ENCODE results near the gene PLPP1. TPM values are rescaled to one million over a fixed set of nuclear protein-coding genes. Genes with fewer than 3 reads are reported as not detected.

PLPP1 gene
- total RNA-seq, 1 experiment from 2014 or later = 10.5 TPM

DNA sequence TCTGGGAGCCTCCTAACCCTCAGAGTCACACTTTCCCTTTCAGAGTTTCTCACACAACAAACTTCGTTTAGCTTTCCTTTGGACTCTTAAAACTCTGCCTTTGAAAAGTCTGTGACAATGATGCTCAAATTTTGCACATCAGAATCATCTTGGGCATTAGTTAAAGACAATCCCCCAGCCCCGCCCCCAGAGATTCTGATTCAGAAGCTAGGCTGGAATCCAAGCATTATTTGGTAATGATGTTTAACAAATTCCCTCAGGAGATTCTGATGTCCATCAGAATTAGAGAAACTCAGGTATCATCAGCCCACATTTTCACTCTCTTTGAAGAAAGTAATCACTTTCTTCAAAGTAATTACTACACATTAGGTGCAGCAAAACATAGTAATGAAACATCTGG lies 9.6 kb upstream of the PLPP1 start:
- H3K4me2 ChIP-seq (ENCODE audit: low read length) = no peak overlapping the region
- no peak for DNase-seq (ENCODE audit: low read depth, low spot score)
- H4K20me1 ChIP-seq (ENCODE audit: insufficient read depth) = no peaks in the 10 kb centered on the region
- H3K4me1 ChIP-seq (ENCODE audit: control insufficient read depth in 1 of 2, insufficient read depth in 2 of 2, low read length in 2 of 2) = peaks cover 0 to 7% of the 10 kb centered on the region in 2 experiments; a peak in 2 of 4 replicates
- no peak overlapping the region for H3K27ac ChIP-seq (ENCODE audit: low read depth, low read length)
- POLR2A ChIA-PET = no interaction called here
- no peaks in the 10 kb centered on the region for H3K27me3 ChIP-seq (ENCODE audit: insufficient read depth, low read length)
- no peaks in the 10 kb centered on the region for H3K36me3 ChIP-seq (ENCODE audit: control insufficient read depth in 1 of 2, insufficient read depth in 2 of 2, low read length in 2 of 2)
- H2AFZ ChIP-seq (ENCODE audit: low read depth, low read length, poor library complexity, severe bottlenecking) = peak overlapping the region; percentile 42
- no peaks in the 10 kb centered on the region for H3K9me3 ChIP-seq (ENCODE audit: control insufficient read depth in 1 of 2, insufficient read depth in 1 of 2, low read depth in 1 of 2, low read length in 2 of 2)
- H3K79me2 ChIP-seq (ENCODE audit: insufficient read depth, low read length) = no peaks in the 10 kb centered on the region
- TF ChIP-seq ZBTB33 (IDR thresholded peaks at IDR 0.05; ENCODE audit: extremely low read depth, insufficient replicate concordance, low read length) = no peak
- no peak for TF ChIP-seq RAD21 (IDR thresholded peaks at IDR 0.05; ENCODE audit: low read depth)
- TF ChIP-seq ZFX (IDR thresholded peaks at IDR 0.05) = no peak
- TF ChIP-seq SP1 (IDR thresholded peaks at IDR 0.05; ENCODE audit: low read depth) = no peak
- TF ChIP-seq ZNF274 (IDR thresholded peaks at IDR 0.05; ENCODE audit: low read depth, low read length) = no peak
- TF ChIP-seq FOSL1 (IDR thresholded peaks at IDR 0.05; ENCODE audit: low read depth) = no peak
- TF ChIP-seq ELF1 (IDR thresholded peaks at IDR 0.05; ENCODE audit: borderline replicate concordance, low read depth) = no peak
- no peak for TF ChIP-seq EZH2phosphoT487 (IDR thresholded peaks at IDR 0.05; ENCODE audit: borderline replicate concordance)
- ATAC-seq = no peak
- no TSS peak for BruUV-seq (replicated peaks)
- H3K4me3 ChIP-seq (replicated peaks in 1 of 2; ENCODE audit: low read depth in 1 of 2, low read length in 2 of 2) = no peak overlapping the region
- intact Hi-C loops (cut with micrococcal nuclease) = no loop called here
- CTCF ChIA-PET = no interaction called here
- RAD21 ChIA-PET (ENCODE audit: low non-redundant PET in 1 of 2, low total read pairs in 2 of 2, uncharacterized antibody in 2 of 2, unreplicated experiment in 2 of 2) = no interaction called here
- no peaks in the 10 kb centered on the region for H3K9me2 ChIP-seq (ENCODE audit: insufficient read depth)
- H3K9ac ChIP-seq (ENCODE audit: low read length) = no peak overlapping the region

- H3K4me1 ChIP-seq (ENCODE audit: control insufficient read depth in 1 of 2, insufficient read depth in 2 of 2, low read length in 2 of 2) = no peaks in the 10 kb centered on the region; a peak in 1 of 4 replicates
- H3K4me3 ChIP-seq (replicated peaks in 1 of 2; ENCODE audit: low read depth in 1 of 2, low read length in 2 of 2) = no peak overlapping the region
- RAD21 ChIA-PET (ENCODE audit: low non-redundant PET in 1 of 2, low total read pairs in 2 of 2, uncharacterized antibody in 2 of 2, unreplicated experiment in 2 of 2) = no interaction called here
- H3K27me3 ChIP-seq (ENCODE audit: insufficient read depth, low read length) = no peaks in the 10 kb centered on the region
- no TSS peak for BruUV-seq (replicated peaks)
- no peak overlapping the region for H3K4me2 ChIP-seq (ENCODE audit: low read length)
- H3K27ac ChIP-seq (ENCODE audit: low read depth, low read length) = no peak overlapping the region
- no peak for TF ChIP-seq POLR2AphosphoS5 (IDR thresholded peaks at IDR 0.05; ENCODE audit: low read depth, low read length)
- TF ChIP-seq SIN3A (IDR thresholded peaks at IDR 0.05; ENCODE audit: low read depth) = no peak
- no peaks in the 10 kb centered on the region for H3K79me2 ChIP-seq (ENCODE audit: insufficient read depth, low read length)
- POLR2A ChIA-PET = no interaction called here
- H3K9ac ChIP-seq (ENCODE audit: low read length) = no peak overlapping the region
- H3K9me3 ChIP-seq (ENCODE audit: control insufficient read depth in 1 of 2, insufficient read depth in 1 of 2, low read depth in 1 of 2, low read length in 2 of 2) = no peaks in the 10 kb centered on the region
- no peaks in the 10 kb centered on the region for H3K36me3 ChIP-seq (ENCODE audit: control insufficient read depth in 1 of 2, insufficient read depth in 2 of 2, low read length in 2 of 2)
- CTCF ChIA-PET = no interaction called here
- ATAC-seq (no peak), DNase-seq (ENCODE audit: low read depth, low spot score) (no peak)
- H3K9me2 ChIP-seq (ENCODE audit: insufficient read depth) = no peaks in the 10 kb centered on the region
- peak overlapping the region; percentile 16 for H2AFZ ChIP-seq (ENCODE audit: low read depth, low read length, poor library complexity, severe bottlenecking)
- no peaks in the 10 kb centered on the region for H4K20me1 ChIP-seq (ENCODE audit: insufficient read depth)
- intact Hi-C loops (cut with micrococcal nuclease) = no loop called here
Measured at GRCh38 chr5:55541056-55541635, 6.4 kb upstream of the PLPP1 start.

All from HCT116 (cell line).